ENCODE results near the gene UBTD2.
"Not testable (repeated sequence)": the region's sequence is repeated elsewhere in the genome, so short reads cannot be mapped to it uniquely, and the experiment has no call there.

The UBTD2 gene

GRCh38 chr5:172211676-172212075, 71.9 kb downstream of the UBTD2 start:
- Histone ChIP-seq H3K9ac (ENCODE audit: low read depth, low read length, poor library complexity) (no peak overlapping the region), H3K36me3 (replicated peaks in 1 of 2; ENCODE audit: control insufficient read depth in 2 of 2, insufficient read depth in 2 of 2, low read length in 2 of 2) (peaks cover 16 to 97% of the 10 kb centered on the region in 2 donors)
- no CpG with 5 or more reads among the region's 8 CpGs for WGBS, 2 donors (ENCODE audit: extremely low coverage in 2 of 2, insufficient read length in 2 of 2, insufficient replicate concordance in 1 of 2)

GRCh38 chr5:172209714-172210113, 73.8 kb downstream of the UBTD2 start:
- WGBS, 2 donors (ENCODE audit: extremely low coverage in 2 of 2, insufficient read length in 2 of 2, insufficient replicate concordance in 1 of 2), result no CpG with 5 or more reads among the region's 2 CpGs
- Histone ChIP-seq H2BK12ac (ENCODE audit: low read length) (no peak overlapping the region), H3K9ac (ENCODE audit: low read depth, low read length, poor library complexity) (no peak overlapping the region), H3K4ac (ENCODE audit: low read length) (no peak overlapping the region), H2AFZ (ENCODE audit: low read length) (no peak overlapping the region), H3K79me1 (ENCODE audit: low read depth, low read length) (peaks cover 2% of the 10 kb centered on the region), H3K14ac (ENCODE audit: low read length) (no peak overlapping the region), H2BK5ac (ENCODE audit: low read length) (no peak overlapping the region), H3K27me3 (ENCODE audit: control insufficient read depth in 3 of 3, insufficient read depth in 3 of 3, low read depth in 1 of 3, low read length in 3 of 3) (no peaks in the 10 kb centered on the region), H3K23ac (ENCODE audit: low read depth, low read length, poor library complexity) (no peak overlapping the region), H2BK120ac (ENCODE audit: low read depth, low read length) (no peak overlapping the region), H2AK5ac (ENCODE audit: low read depth, low read length) (no peak overlapping the region), H2BK15ac (ENCODE audit: low read length) (no peak overlapping the region), H3K4me1 (ENCODE audit: control insufficient read depth in 2 of 2, insufficient read depth in 1 of 2, low read depth in 1 of 2, low read length in 2 of 2) (no peaks in the 10 kb centered on the region), H3K36me3 (replicated peaks in 1 of 2; ENCODE audit: control insufficient read depth in 2 of 2, insufficient read depth in 2 of 2, low read length in 2 of 2) (peaks cover 14 to 77% of the 10 kb centered on the region in 2 donors), H3K9me3 (replicated peaks in 1 of 2; ENCODE audit: control insufficient read depth in 2 of 2, insufficient read depth in 1 of 2, low read depth in 1 of 2, low read length in 2 of 2) (peaks cover 2 to 5% of the 10 kb centered on the region in 2 donors), H3K18ac (ENCODE audit: low read length) (no peak overlapping the region), H3K4me3 (ENCODE audit: low read length in 2 of 2) (no peak overlapping the region), H4K91ac (ENCODE audit: low read depth, low read length, poor library complexity) (no peak overlapping the region), H3K4me2 (ENCODE audit: insufficient read depth, low read length, poor library complexity, severe bottlenecking) (no peak overlapping the region), H3K27ac (replicated peaks; ENCODE audit: low read length) (no peak overlapping the region), H4K8ac (ENCODE audit: low read depth, low read length) (no peak overlapping the region)
- no peak for DNase-seq (ENCODE audit: low spot score)

More at GRCh38 chr5:172211676-172212075, 71.9 kb downstream of the UBTD2 start:
- DNase-seq (ENCODE audit: low spot score), result no peak
- H2AK5ac ChIP-seq (ENCODE audit: low read depth, low read length), result no peak overlapping the region
- no peak overlapping the region for H2AFZ ChIP-seq (ENCODE audit: low read length)
- no peak overlapping the region for H4K91ac ChIP-seq (ENCODE audit: low read depth, low read length, poor library complexity)
- no peak overlapping the region for H2BK15ac ChIP-seq (ENCODE audit: low read length)
- H3K4ac ChIP-seq (ENCODE audit: low read length), result no peak overlapping the region
- peaks cover 2 to 5% of the 10 kb centered on the region in 2 donors for H3K9me3 ChIP-seq (replicated peaks in 1 of 2; ENCODE audit: control insufficient read depth in 2 of 2, insufficient read depth in 1 of 2, low read depth in 1 of 2, low read length in 2 of 2)
- H3K4me1 ChIP-seq (ENCODE audit: control insufficient read depth in 2 of 2, insufficient read depth in 1 of 2, low read depth in 1 of 2, low read length in 2 of 2), result no peaks in the 10 kb centered on the region
- no peak overlapping the region for H3K4me2 ChIP-seq (ENCODE audit: insufficient read depth, low read length, poor library complexity, severe bottlenecking)
- no peak overlapping the region for H2BK5ac ChIP-seq (ENCODE audit: low read length)
- no peak overlapping the region for H3K27ac ChIP-seq (replicated peaks; ENCODE audit: low read length)
- H2BK12ac ChIP-seq (ENCODE audit: low read length), result no peak overlapping the region
- no peak overlapping the region for H4K8ac ChIP-seq (ENCODE audit: low read depth, low read length)
- no peaks in the 10 kb centered on the region for H3K27me3 ChIP-seq (ENCODE audit: control insufficient read depth in 3 of 3, insufficient read depth in 3 of 3, low read depth in 1 of 3, low read length in 3 of 3)
- no peak overlapping the region for H3K23ac ChIP-seq (ENCODE audit: low read depth, low read length, poor library complexity)
- H3K18ac ChIP-seq (ENCODE audit: low read length), result no peak overlapping the region
- peaks cover 2% of the 10 kb centered on the region for H3K79me1 ChIP-seq (ENCODE audit: low read depth, low read length)
- H3K4me3 ChIP-seq (ENCODE audit: low read length in 2 of 2), result no peak overlapping the region
- H2BK120ac ChIP-seq (ENCODE audit: low read depth, low read length), result no peak overlapping the region
- no peak overlapping the region for H3K14ac ChIP-seq (ENCODE audit: low read length)

- Histone ChIP-seq H3K36me3 (replicated peaks in 1 of 2; ENCODE audit: control insufficient read depth in 2 of 2, insufficient read depth in 2 of 2, low read length in 2 of 2) (peaks cover 10 to 55% of the 10 kb centered on the region in 2 donors), H3K9ac (ENCODE audit: low read depth, low read length, poor library complexity) (no peak overlapping the region), H3K27ac (replicated peaks; ENCODE audit: low read length) (no peak overlapping the region), H3K27me3 (ENCODE audit: control insufficient read depth in 3 of 3, insufficient read depth in 3 of 3, low read depth in 1 of 3, low read length in 3 of 3) (no peaks in the 10 kb centered on the region), H2AFZ (ENCODE audit: low read length) (no peak overlapping the region), H3K4me2 (ENCODE audit: insufficient read depth, low read length, poor library complexity, severe bottlenecking) (no peak overlapping the region), H3K79me1 (ENCODE audit: low read depth, low read length) (no peaks in the 10 kb centered on the region), H2BK15ac (ENCODE audit: low read length) (no peak overlapping the region), H3K4me1 (ENCODE audit: control insufficient read depth in 2 of 2, insufficient read depth in 1 of 2, low read depth in 1 of 2, low read length in 2 of 2) (no peaks in the 10 kb centered on the region), H2BK120ac (ENCODE audit: low read depth, low read length) (no peak overlapping the region), H2BK12ac (ENCODE audit: low read length) (no peak overlapping the region), H3K4ac (ENCODE audit: low read length) (no peak overlapping the region), H3K23ac (ENCODE audit: low read depth, low read length, poor library complexity) (no peak overlapping the region), H4K8ac (ENCODE audit: low read depth, low read length) (no peak overlapping the region), H3K4me3 (ENCODE audit: low read length in 2 of 2) (no peak overlapping the region), H2AK5ac (ENCODE audit: low read depth, low read length) (no peak overlapping the region), H3K9me3 (replicated peaks in 1 of 2; ENCODE audit: control insufficient read depth in 2 of 2, insufficient read depth in 1 of 2, low read depth in 1 of 2, low read length in 2 of 2) (no peaks in the 10 kb centered on the region), H2BK5ac (ENCODE audit: low read length) (no peak overlapping the region), H3K14ac (ENCODE audit: low read length) (no peak overlapping the region), H3K18ac (ENCODE audit: low read length) (no peak overlapping the region), H4K91ac (ENCODE audit: low read depth, low read length, poor library complexity) (no peak overlapping the region)
- no peak for DNase-seq (ENCODE audit: low spot score)
- no CpG with 5 or more reads among the region's 3 CpGs for WGBS, 2 donors (ENCODE audit: extremely low coverage in 2 of 2, insufficient read length in 2 of 2, insufficient replicate concordance in 1 of 2)
These were observed 76.1 kb downstream of the UBTD2 start for GRCh38 chr5:172207511-172207910.

GRCh38 chr5:172205984-172206383, 77.6 kb downstream of the UBTD2 start:
- not testable (repeated sequence) for H2AFZ ChIP-seq (ENCODE audit: low read length); H3K4me3 ChIP-seq (ENCODE audit: low read length in 2 of 2); H4K91ac ChIP-seq (ENCODE audit: low read depth, low read length, poor library complexity); H3K23ac ChIP-seq (ENCODE audit: low read depth, low read length, poor library complexity); H3K27me3 ChIP-seq (ENCODE audit: control insufficient read depth in 3 of 3, insufficient read depth in 3 of 3, low read depth in 1 of 3, low read length in 3 of 3); H3K9me3 ChIP-seq (replicated peaks in 1 of 2; ENCODE audit: control insufficient read depth in 2 of 2, insufficient read depth in 1 of 2, low read depth in 1 of 2, low read length in 2 of 2); H2BK120ac ChIP-seq (ENCODE audit: low read depth, low read length); H3K18ac ChIP-seq (ENCODE audit: low read length); H3K4me2 ChIP-seq (ENCODE audit: insufficient read depth, low read length, poor library complexity, severe bottlenecking); DNase-seq (ENCODE audit: low spot score); H2BK5ac ChIP-seq (ENCODE audit: low read length); H3K9ac ChIP-seq (ENCODE audit: low read depth, low read length, poor library complexity); H3K14ac ChIP-seq (ENCODE audit: low read length); H4K8ac ChIP-seq (ENCODE audit: low read depth, low read length); H2BK12ac ChIP-seq (ENCODE audit: low read length); H3K4ac ChIP-seq (ENCODE audit: low read length); H3K79me1 ChIP-seq (ENCODE audit: low read depth, low read length); H2BK15ac ChIP-seq (ENCODE audit: low read length); H3K4me1 ChIP-seq (ENCODE audit: control insufficient read depth in 2 of 2, insufficient read depth in 1 of 2, low read depth in 1 of 2, low read length in 2 of 2); H3K27ac ChIP-seq (replicated peaks; ENCODE audit: low read length); H2AK5ac ChIP-seq (ENCODE audit: low read depth, low read length)
- H3K36me3 ChIP-seq (replicated peaks in 1 of 2; ENCODE audit: control insufficient read depth in 2 of 2, insufficient read depth in 2 of 2, low read length in 2 of 2), result peaks cover 3 to 40% of the 10 kb centered on the region in 2 donors
- WGBS, 2 donors (ENCODE audit: extremely low coverage in 2 of 2, insufficient read length in 2 of 2, insufficient replicate concordance in 1 of 2), result no CpG with 5 or more reads among the region's 11 CpGs
